Upper lobe of right lung (tissue), 1 donor: ENCODE results near the gene SLFN12. TPM values are rescaled to one million over a fixed set of nuclear protein-coding genes. Genes with fewer than 3 reads are reported as not detected.
"Not testable (repeated sequence)": the region's sequence is repeated elsewhere in the genome, so short reads cannot be mapped to it uniquely, and the experiment has no call there.

Experiments used
- ATAC-seq: fragments of 200-7000 bp; cut with Tn5 transposase; one replicate; pipeline ENCODE4 v1.9.1; 2020; ENCODE audit warnings: mild to moderate bottlenecking, moderate library complexity
- DNase-seq: peaks from one replicate; pipeline ENCODE4 v3.0.0-alpha.2; 2020
- H3K27ac ChIP-seq: fragments of 200-600 bp; one replicate; pipeline ENCODE4 v1.8.0; 2022
- H3K27me3 ChIP-seq: fragments of 200-600 bp; one replicate; pipeline ENCODE4 v1.8.0; 2022; ENCODE audit warnings: mild to moderate bottlenecking
- H3K36me3 ChIP-seq: fragments of 200-600 bp; one replicate; pipeline ENCODE4 v1.8.0; 2022
- H3K4me1 ChIP-seq: fragments of 200-600 bp; one replicate; pipeline ENCODE4 v1.8.0; 2022
- H3K4me3 ChIP-seq: fragments of 200-600 bp; one replicate; pipeline ENCODE4 v1.8.0; 2022; ENCODE audit warnings: mild to moderate bottlenecking
- H3K9me3 ChIP-seq: fragments of 200-600 bp; one replicate; pipeline ENCODE4 v1.8.0; 2022
- CTCF ChIP-seq: fragments of 200-600 bp; IDR thresholded peaks from one replicate; pipeline ENCODE4 v1.8.0; 2022; ENCODE audit warnings: antibody characterized with exemption
- intact Hi-C: fragments of 100-400 bp; cut with DNase I; formaldehyde crosslinking; loops from one replicate; pipeline ENCODE4 v1.11.0; 2022
- total RNA-seq: library from RNA; stranded (reverse); fragmentation: NEBNext Ultra II Directional; extraction: Animal tissue kit (Norgen Biotek cat#: 25700); gene quantifications from one replicate; pipeline ENCODE4 v1.2.1, GENCODE V29; 2021
- donor health status: DM: no; HTN: yes; CAD: no; lungs with severe emphysema.

The SLFN12 gene
- total RNA-seq, 1 donor from 2014 or later, result 12.4 TPM

DNA sequence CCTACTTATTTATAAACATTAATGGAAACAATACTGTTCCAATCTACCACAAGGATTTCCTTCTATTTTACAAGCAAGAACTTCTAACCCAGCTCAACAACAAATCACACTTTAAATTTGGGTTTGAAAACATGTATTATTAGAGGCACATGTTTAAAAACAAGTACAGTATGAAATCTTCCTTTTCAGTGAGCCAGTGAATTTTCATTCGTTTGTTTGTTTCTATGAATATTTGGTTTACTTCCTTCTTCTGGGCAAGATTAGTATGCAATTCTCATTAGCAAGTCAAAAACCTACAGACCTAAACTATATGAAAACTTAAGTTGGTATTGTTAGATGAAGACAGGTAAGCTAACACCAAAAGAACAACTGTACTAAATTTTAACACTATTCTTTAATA lies 25.7 kb downstream of the SLFN12 start:
- Histone ChIP-seq H3K27ac (no peak overlapping the region), H3K27me3 (no peaks in the 10 kb centered on the region), H3K4me1 (no peaks in the 10 kb centered on the region), H3K36me3 (peaks cover 27% of the 10 kb centered on the region), H3K9me3 (no peaks in the 10 kb centered on the region), H3K4me3 (no peak overlapping the region)
- ATAC-seq (no peak), DNase-seq (no peak)
- no peak for TF ChIP-seq CTCF
- intact Hi-C loops, result no loop called here

GRCh38 chr17:35404360-35404759 lies 27.9 kb downstream of the SLFN12 start:
- intact Hi-C loops, result no loop called here
- no peak for TF ChIP-seq CTCF
- H3K27me3 ChIP-seq, result no peaks in the 10 kb centered on the region
- H3K36me3 ChIP-seq, result peaks cover 6% of the 10 kb centered on the region
- no peak overlapping the region for H3K4me3 ChIP-seq
- DNase-seq (no peak), ATAC-seq (no peak)
- H3K4me1 ChIP-seq, result no peaks in the 10 kb centered on the region
- H3K27ac ChIP-seq, result no peak overlapping the region
- H3K9me3 ChIP-seq, result no peaks in the 10 kb centered on the region

DNA sequence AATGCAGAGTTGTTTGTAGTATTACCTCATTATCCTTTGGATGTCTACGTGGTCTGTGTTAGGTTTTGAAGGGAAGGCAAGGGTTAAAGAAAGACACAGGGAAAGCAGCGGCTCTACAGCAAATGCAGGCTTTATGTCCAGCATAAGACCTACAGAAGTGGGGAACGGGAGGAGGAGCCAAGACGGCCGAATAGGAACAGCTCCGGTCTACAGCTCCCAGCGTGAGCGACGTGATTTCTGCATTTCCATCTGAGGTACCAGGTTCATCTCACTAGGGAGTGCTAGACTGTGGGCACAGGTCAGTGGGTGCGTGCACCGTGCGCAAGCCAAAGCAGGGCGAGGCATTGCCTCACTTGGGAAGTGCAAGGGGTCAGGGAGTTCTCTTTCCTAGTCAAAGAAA lies 38.5 kb downstream of the SLFN12 start:
- H3K4me1 ChIP-seq, H3K9me3 ChIP-seq, H3K27ac ChIP-seq, intact Hi-C loops, H3K27me3 ChIP-seq, H3K36me3 ChIP-seq, H3K4me3 ChIP-seq, DNase-seq, ATAC-seq: not testable (repeated sequence)

GRCh38 chr17:35390663-35391062 lies 41.6 kb downstream of the SLFN12 start:
- no peaks in the 10 kb centered on the region for H3K36me3 ChIP-seq
- H3K4me1 ChIP-seq, result no peaks in the 10 kb centered on the region
- intact Hi-C loops, result no loop called here
- DNase-seq (no peak), ATAC-seq (peak; percentile 69)
- TF ChIP-seq CTCF, result no peak
- no peak overlapping the region for H3K27ac ChIP-seq
- H3K9me3 ChIP-seq, result no peaks in the 10 kb centered on the region
- H3K4me3 ChIP-seq, result no peak overlapping the region
- H3K27me3 ChIP-seq, result no peaks in the 10 kb centered on the region

GRCh38 chr17:35390156-35390555 lies 42.1 kb downstream of the SLFN12 start:
- intact Hi-C loops, result no loop called here
- H3K27me3 ChIP-seq, result no peaks in the 10 kb centered on the region
- no peak overlapping the region for H3K4me3 ChIP-seq
- DNase-seq, result no peak
- H3K4me1 ChIP-seq, result no peaks in the 10 kb centered on the region
- H3K9me3 ChIP-seq, result no peaks in the 10 kb centered on the region
- no peak for TF ChIP-seq CTCF
- no peak overlapping the region for H3K27ac ChIP-seq
- ATAC-seq, result no peak
- H3K36me3 ChIP-seq, result no peaks in the 10 kb centered on the region

DNA sequence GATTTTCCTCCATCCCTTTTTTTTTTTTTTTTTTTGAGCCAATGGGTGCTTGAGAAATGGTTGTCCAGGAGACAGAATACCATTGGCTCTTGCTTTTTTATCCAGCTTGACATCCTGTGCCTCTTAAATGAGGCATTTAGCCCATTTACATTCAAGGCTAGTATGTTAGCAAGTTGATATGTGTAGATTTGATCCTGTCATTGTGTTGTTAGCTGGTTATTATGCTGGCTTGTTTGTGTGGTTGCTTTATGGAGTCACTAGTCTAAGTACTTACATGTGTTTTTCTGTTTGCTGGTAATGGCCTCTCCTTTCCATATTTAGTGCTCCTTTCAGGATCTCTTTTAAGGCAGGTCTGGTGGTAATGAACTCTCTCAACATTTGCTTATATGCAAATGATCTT lies 44.8 kb downstream of the SLFN12 start:
- no peaks in the 10 kb centered on the region for H3K36me3 ChIP-seq
- H3K27me3 ChIP-seq, result no peaks in the 10 kb centered on the region
- TF ChIP-seq CTCF, result no peak
- no peak overlapping the region for H3K4me3 ChIP-seq
- intact Hi-C loops, result no loop called here
- ATAC-seq, result no peak
- no peaks in the 10 kb centered on the region for H3K9me3 ChIP-seq
- no peak overlapping the region for H3K27ac ChIP-seq
- DNase-seq, result no peak
- no peaks in the 10 kb centered on the region for H3K4me1 ChIP-seq
